ENCODE data around the gene ZSCAN5B.
"Not testable (repeated sequence)": the region's sequence is repeated elsewhere in the genome, so short reads cannot be mapped to it uniquely, and the experiment has no call there.

Gene ZSCAN5B

DNA sequence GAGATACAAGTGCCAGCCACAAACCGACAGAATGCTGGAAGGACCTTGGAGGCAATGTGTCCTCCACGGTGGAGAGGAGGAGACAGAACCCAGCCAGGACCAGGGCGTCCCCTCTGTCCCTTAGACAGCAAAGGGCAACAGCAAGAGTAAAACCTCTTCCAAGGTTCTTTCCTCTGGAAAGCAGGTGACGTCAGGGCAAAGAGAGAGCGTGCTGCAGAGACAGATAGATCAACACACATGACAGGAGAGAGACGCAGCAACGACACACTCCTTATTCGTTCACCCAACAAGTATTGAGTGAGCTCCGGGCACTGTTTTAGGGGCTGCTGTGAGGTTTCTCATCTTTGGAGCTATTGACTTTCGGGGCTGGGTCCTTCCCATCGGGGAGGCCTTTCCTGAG lies 23.0 kb downstream of the ZSCAN5B start:
- DNase-seq, result no peak

- DNase-seq, result no peak
Observed at GRCh38 chr19:56174086-56174485, 23.5 kb downstream of the ZSCAN5B start.

GRCh38 chr19:56170261-56170660 lies 27.3 kb downstream of the ZSCAN5B start:
- no peak for DNase-seq

DNA sequence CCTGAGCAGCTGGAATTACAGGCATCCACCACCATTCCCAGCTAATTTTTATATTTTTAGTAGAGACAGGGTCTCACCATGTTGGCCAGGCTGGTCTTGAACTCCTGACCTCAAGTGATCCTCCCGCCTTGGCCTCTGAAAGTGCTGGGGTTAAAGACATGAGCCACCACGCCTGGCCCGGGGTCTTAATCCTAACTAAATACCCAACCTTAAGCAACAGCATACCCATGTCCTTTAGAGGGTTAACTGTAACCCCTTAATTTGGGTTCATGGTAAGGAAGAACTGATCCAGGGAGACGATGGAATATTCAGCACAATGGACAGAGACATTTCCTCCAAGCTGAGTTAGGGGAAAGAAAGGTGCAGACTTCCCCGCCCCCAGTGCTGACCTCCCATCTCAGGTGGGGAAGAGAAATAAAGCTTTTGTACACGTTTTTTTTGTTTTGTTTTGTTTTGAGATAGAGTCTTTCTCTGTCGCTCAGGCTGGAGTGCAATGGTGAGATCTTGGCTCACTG lies 30.5 kb downstream of the ZSCAN5B start:
- no peak for DNase-seq

- DNase-seq, result no peak
Observed at GRCh38 chr19:56163097-56163496, 34.5 kb downstream of the ZSCAN5B start.

GRCh38 chr19:56162258-56162657 lies 35.3 kb downstream of the ZSCAN5B start:
- DNase-seq, result no peak

DNA sequence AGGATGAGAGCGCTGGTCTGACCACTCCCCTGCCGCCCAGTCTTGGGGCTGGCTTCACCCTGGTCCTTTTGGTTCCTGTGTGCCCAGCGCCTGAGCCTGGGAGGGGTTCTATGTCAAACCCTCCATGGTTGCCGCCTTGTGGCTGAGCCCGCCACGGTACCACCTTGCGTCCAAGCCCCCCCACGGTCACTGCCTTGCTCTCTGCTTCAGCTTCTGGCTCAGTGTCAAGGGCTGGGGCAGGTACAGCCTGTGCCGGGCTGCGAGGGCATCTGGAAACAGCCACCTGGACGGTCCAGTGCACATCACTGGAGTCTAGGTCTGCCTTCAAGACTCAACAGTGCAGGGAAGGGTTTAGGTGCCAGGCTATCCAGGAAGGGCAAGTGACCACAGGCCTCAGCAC lies 36.0 kb downstream of the ZSCAN5B start:
- no peak for DNase-seq

GRCh38 chr19:56159622-56160271 lies 37.8 kb downstream of the ZSCAN5B start:
- no peak for DNase-seq

GRCh38 chr19:56159009-56159559 lies 38.5 kb downstream of the ZSCAN5B start:
- no peak for DNase-seq

- no peak for DNase-seq
Observed at GRCh38 chr19:56158170-56158757, 39.3 kb downstream of the ZSCAN5B start.

DNA sequence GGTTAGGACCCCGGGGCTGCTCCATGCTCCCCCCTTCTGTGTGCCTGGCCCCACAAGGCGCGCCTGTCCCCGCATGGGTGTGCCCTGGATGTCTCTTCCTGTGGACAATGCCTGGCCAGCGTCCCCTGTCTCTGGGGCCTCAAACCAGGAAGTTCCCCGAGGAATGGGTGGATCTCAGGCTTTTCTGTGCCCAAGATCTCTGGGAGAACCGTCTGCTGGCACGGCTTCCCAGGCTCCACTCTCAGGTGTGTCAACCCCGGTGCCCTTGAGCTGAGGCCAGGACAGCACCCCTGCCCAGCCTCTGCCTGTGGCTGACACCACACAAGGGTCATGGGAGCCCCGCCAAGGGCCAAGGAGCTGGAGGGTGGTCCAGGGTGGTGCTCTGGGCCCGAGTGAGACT lies 40.8 kb downstream of the ZSCAN5B start:
- no peak for DNase-seq

GRCh38 chr19:56155124-56155687 lies 42.4 kb downstream of the ZSCAN5B start:
- DNase-seq, result no peak

GRCh38 chr19:56153507-56153906 lies 44.1 kb downstream of the ZSCAN5B start:
- no peak for DNase-seq

DNA sequence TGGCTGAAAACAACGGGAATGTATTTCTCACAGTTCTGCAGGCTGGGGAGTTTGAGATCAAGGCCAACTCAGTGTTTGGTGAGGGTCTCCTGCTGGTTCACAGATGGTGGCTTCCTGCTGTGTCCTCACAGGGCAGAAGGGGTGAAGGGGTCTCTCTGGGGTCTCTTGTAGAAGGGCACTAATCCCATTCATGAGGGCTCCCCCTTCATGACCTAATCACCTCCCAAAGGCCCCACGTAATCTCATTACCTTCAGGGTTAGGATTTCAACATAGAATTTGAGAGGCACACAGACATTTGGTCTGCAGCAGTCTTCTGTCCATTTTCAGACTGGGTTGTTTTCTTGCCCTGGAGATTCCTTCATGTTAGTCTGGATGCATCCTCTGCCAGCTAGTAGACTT lies 44.9 kb downstream of the ZSCAN5B start:
- no peak for DNase-seq

GRCh38 chr19:56150358-56150757 lies 47.2 kb downstream of the ZSCAN5B start:
- no peak for DNase-seq

DNA sequence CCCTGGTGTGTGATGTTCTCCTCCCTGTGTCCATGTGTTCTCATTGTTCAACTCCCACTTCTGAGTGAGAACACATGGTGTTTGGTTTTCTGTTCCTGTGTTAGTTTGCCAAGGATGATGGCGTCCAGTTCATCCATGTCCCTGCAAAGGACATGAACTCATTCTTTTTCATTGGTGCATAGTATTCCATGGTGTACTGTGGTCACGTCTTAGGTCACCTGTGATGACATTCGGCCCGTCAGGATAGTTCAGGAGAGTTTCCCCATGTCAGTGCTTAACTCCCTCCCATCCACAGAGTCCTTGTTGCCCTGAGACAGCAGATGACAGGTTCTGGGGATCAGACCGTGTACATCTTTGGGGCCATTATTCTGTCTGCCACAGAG lies 47.9 kb downstream of the ZSCAN5B start:
- DNase-seq, result no peak

GRCh38 chr19:56148955-56149655 lies 48.5 kb downstream of the ZSCAN5B start:
- DNase-seq, result not testable (repeated sequence)

DNA sequence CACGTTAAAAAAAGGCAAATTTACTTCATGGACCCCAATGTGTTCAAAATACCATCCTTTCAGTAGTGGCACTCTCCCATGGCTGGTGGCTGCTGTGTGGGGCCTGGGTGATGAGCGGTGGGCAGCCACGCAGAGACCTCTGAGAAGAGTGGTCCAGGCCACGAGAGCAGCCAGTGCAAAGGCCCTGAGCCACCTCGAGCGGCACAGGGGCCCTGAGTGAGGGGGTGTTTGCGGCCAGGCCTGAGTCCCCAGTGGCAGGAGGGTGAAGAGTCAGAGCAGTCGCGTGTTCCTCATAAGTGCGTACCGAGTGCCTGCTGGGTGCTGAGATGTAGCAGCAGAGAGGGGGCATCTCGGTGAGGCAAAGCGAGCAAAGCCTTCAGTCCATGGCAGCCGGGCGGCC lies 49.5 kb downstream of the ZSCAN5B start:
- no peak for DNase-seq

- no peak for DNase-seq
Observed at GRCh38 chr19:56147307-56147706, 50.3 kb downstream of the ZSCAN5B start.

DNA sequence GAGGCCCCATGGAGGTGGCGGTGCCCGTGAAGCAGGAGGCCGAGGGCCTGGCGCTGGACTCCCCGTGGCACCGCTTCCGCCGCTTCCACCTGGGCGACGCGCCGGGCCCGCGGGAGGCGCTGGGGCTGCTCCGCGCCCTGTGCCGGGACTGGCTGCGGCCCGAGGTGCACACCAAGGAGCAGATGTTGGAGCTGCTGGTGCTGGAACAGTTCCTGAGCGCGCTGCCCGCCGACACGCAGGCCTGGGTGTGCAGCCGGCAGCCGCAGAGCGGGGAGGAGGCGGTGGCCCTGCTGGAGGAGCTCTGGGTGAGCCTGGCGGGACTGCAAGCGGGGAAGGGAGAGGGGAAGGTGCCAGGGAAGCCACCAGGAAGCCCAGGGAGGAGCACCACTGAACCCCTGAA lies 50.7 kb downstream of the ZSCAN5B start:
- no peak for DNase-seq

DNA sequence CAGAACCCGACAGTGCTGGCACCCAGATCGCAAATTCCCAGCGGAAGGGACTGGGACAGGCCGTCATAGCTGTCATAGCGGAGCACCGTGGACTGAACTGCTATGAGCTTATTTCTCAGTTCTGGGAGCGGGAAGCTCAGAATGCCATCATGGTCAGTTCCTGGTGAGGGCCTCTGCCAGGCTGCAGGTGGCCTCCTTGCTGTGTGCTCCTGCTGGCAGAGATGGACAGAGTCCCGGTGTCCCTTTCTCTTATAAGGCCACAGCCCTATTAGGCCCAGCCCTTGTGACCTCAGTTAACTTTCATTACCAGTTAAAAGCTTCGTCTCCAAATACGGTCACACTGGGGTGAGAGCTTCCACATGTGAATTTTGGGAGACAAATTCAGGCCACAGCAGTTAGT lies 51.9 kb downstream of the ZSCAN5B start:
- DNase-seq, result no peak

DNA sequence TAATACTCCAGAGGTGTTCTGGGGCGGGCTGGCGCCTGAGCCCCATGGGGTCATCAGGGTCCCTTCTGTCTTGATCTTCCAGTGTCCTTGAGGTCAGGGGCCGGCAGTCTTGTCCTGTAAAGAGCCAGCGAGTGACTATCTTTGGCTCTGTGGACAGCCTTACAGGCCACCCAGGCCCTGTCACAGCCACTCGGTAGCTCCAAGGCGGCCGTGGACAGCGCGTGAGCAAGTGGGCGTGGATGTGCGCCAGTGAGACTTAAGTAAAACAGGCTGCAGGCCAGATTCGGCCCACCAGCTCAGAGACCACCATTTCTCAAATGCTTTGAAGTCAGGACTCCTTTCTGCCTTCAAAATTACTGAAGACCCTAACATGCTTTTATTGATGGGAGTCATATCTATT lies 52.8 kb downstream of the ZSCAN5B start:
- no peak for DNase-seq

DNA sequence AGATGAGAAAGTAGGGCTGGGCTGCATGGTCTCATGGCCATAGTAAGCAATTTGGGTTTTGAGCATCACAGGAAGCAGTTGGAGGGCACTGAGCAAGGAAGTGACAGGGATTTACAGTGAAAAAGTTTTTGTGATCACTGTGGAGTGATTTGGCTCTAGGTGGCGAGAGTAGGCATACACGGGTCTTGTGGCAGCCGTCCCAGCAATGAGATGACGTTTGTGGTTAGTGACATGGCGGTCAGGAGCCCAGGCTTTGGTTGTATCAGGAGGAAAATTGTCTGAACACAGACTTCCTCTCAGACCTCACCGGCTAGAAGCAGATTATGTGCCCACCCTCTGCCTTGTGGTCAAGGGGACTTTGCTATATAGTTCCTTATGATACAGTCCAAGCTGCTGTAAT lies 53.2 kb downstream of the ZSCAN5B start:
- DNase-seq, result no peak
